Activated CD8-positive, alpha-beta memory T cell treated with anti-CD3 and anti-CD28 coated beads, Interleukin-2, amount 10 ng/mL, durations not matched to agents 7 days and 5 days (primary cell): ENCODE data around the gene MED12L. TPM values are rescaled to one million over a fixed set of nuclear protein-coding genes. Genes with fewer than 3 reads are reported as not detected.
"Not testable (repeated sequence)": the region's sequence is repeated elsewhere in the genome, so short reads cannot be mapped to it uniquely, and the experiment has no call there.

Experiments
- ATAC-seq: fragments of 150-1000 bp; cut with Tn5 transposase; one replicate; pipeline ENCODE4 v1.10.0; 2021; ENCODE audit warnings: moderate library complexity
- CTCF ChIA-PET: fragments of 350-600 bp; sonication (Branson Sonifier 250); formaldehyde crosslinking; loops from one replicate; lab custom pipeline; 2021; ENCODE audit warnings: antibody characterized with exemption; lab: Charles Lee
- DNase-seq: peaks from one replicate; pipeline ENCODE4 v3.0.0-alpha.2; 2020
- H3K27ac Mint-ChIP-seq: one replicate; pipeline ENCODE4 v1.8.0; 2021; ENCODE audit warnings: mild to moderate bottlenecking, mixed read lengths
- H3K27me3 Mint-ChIP-seq: one replicate; pipeline ENCODE4 v1.8.0; 2021; ENCODE audit warnings: mixed read lengths
- H3K36me3 Mint-ChIP-seq: one replicate; pipeline ENCODE4 v1.8.0; 2021; ENCODE audit warnings: mild to moderate bottlenecking, mixed read lengths
- H3K4me1 Mint-ChIP-seq: one replicate; pipeline ENCODE4 v1.8.0; 2021; ENCODE audit warnings: mixed read lengths
- H3K4me3 Mint-ChIP-seq: one replicate; pipeline ENCODE4 v1.8.0; 2021; ENCODE audit warnings: mild to moderate bottlenecking, moderate library complexity, mixed read lengths
- H3K9me3 Mint-ChIP-seq: one replicate; pipeline ENCODE4 v1.8.0; 2022; ENCODE audit warnings: low read depth, mixed read lengths
- total RNA-seq, 2 experiments: library from RNA; stranded (reverse); gene quantifications; one replicate each; pipeline ENCODE4 v1.2.3, GENCODE V29; 2021

Gene MED12L
- total RNA-seq, 2 experiments from 2014 or later, result 2.2 to 3.2 TPM

DNA sequence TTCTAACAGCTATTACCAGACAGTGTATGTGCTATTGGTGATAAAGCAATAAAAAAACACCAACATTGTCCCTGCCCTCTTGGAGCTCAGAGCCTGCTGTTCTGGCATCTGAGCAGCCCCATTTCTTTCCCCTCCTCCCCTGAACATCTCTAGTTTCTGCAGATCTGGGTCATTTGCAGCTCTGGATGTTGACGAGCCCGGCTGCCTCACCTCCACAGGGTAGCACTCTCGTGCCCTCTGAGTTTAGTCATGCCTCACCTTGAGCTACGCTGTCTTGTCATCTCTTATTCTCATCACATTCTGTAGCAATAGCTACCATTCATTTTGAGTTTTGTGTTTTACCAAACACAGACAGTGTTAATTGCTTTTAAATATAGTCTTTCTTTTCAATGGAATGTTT, 147.5 kb downstream of the MED12L start:
- CTCF ChIA-PET, result interaction anchor here (0.7 to 13.4 kb wide), 4 partner anchors 34 to 66 kb away, joined by 3 to 222 read pairs (median 10); partner anchors contain the start of gene P2RY14

DNA sequence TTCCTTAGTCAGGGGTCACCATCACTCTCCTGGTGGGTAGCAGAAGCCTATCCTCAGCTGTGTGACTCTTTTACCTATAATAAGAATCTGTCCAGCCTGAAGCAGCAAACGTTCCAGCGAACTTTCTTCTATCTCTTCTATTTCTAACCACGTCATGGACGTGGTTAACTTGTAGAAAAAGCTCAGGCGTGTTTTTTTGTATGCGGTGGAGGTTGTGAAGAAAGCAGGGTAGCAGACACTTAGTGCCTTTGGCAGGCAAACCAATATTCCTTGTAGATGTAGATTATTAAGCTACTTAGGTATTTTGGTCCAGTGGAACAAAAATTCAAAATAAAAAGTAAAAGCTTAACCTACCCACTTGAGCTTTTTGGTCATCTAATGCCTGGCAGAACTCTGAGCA, 149.4 kb downstream of the MED12L start:
- Mint-ChIP-seq H3K4me3 (no peak overlapping the region), H3K4me1 (peaks cover 20% of the 10 kb centered on the region), H3K27me3 (no peaks in the 10 kb centered on the region), H3K9me3 (no peaks in the 10 kb centered on the region), H3K27ac (no peak overlapping the region), H3K36me3 (peaks cover 6% of the 10 kb centered on the region)
- ATAC-seq (no peak), DNase-seq (no peak)
- CTCF ChIA-PET, result interaction anchor here (0.9 to 13.4 kb wide), 5 partner anchors 34 to 67 kb away, joined by 3 to 222 read pairs (median 9); partner anchors contain the start of gene P2RY14

More for the DNA sequence above, 147.5 kb downstream of the MED12L start:
- peaks cover 29% of the 10 kb centered on the region for H3K4me1 Mint-ChIP-seq
- no peak for ATAC-seq
- no peak overlapping the region for H3K27ac Mint-ChIP-seq
- no peaks in the 10 kb centered on the region for H3K27me3 Mint-ChIP-seq
- DNase-seq, result no peak
- no peaks in the 10 kb centered on the region for H3K9me3 Mint-ChIP-seq
- peaks cover 6% of the 10 kb centered on the region for H3K36me3 Mint-ChIP-seq
- no peak overlapping the region for H3K4me3 Mint-ChIP-seq

DNA sequence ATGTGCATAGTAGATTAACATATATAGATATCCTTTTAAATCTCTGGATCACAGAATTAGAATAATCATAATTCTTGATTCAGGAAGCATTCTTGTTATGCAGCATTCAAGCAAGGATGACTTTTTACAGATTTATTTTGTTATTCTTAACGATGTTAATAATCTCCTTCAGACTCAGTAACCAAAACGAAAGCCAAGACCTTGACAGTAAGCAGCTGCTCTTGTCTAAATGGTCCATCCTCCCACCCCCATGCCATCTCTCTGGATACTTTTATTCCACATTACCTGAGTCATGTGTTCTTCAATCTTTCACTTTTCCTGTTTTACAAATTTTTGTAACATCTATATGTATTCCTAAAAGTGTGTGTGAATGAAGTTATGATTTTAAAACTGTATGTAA, 150.9 kb downstream of the MED12L start:
- CTCF ChIA-PET, result interaction anchor here (2.6 to 13.4 kb wide), 3 partner anchors 32 to 48 kb away, joined by 7 to 222 read pairs (median 9); partner anchors contain the start of gene P2RY14
- Mint-ChIP-seq H3K9me3 (peaks cover 1% of the 10 kb centered on the region), H3K27me3 (no peaks in the 10 kb centered on the region), H3K36me3 (peaks cover 6% of the 10 kb centered on the region), H3K27ac (no peak overlapping the region), H3K4me1 (peaks cover 9% of the 10 kb centered on the region), H3K4me3 (no peak overlapping the region)
- ATAC-seq (no peak), DNase-seq (no peak)

DNA sequence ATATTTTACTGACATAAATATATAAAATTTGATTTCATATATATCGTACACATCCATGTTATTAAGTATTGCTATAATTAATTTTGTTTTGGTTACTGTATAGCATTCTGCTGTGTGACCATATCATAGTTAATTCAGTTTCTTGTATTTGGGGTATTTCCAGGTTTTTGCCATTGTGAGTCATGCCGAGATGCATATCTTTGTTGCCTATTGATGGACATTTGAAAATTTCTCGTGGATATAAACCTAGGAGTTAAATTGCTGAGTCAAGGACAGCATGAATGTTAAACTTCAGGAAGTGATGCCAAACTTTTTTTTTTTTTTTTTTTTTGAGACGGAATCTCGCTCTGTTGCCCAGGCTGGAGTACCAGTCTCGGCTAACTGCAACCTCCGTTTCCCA, 151.3 kb downstream of the MED12L start:
- Mint-ChIP-seq H3K27me3 (no peaks in the 10 kb centered on the region), H3K36me3 (peaks cover 6% of the 10 kb centered on the region), H3K27ac (no peak overlapping the region), H3K4me3 (no peak overlapping the region), H3K9me3 (peaks cover 2% of the 10 kb centered on the region), H3K4me1 (peaks cover 9% of the 10 kb centered on the region)
- CTCF ChIA-PET, result no interaction called here
- ATAC-seq (no peak), DNase-seq (no peak)

GRCh38 chr3:151242006-151242405, 156.5 kb downstream of the MED12L start:
- H3K9me3 Mint-ChIP-seq, DNase-seq, H3K36me3 Mint-ChIP-seq, H3K27me3 Mint-ChIP-seq, CTCF ChIA-PET, ATAC-seq, H3K4me1 Mint-ChIP-seq, H3K4me3 Mint-ChIP-seq, H3K27ac Mint-ChIP-seq: not testable (repeated sequence)

- no peaks in the 10 kb centered on the region for H3K4me1 Mint-ChIP-seq
- H3K27me3 Mint-ChIP-seq, result peaks cover 7% of the 10 kb centered on the region
- DNase-seq (no peak), ATAC-seq (no peak)
- H3K27ac Mint-ChIP-seq, result no peak overlapping the region
- CTCF ChIA-PET, result interaction anchor here (0.9 to 1.5 kb wide), 2 partner anchors 9 to 21 kb away, joined by 3 to 5 read pairs; no protein-coding TSS in a partner anchor
- peaks cover 2% of the 10 kb centered on the region for H3K36me3 Mint-ChIP-seq
- no peak overlapping the region for H3K4me3 Mint-ChIP-seq
- no peaks in the 10 kb centered on the region for H3K9me3 Mint-ChIP-seq
Measured at GRCh38 chr3:151248772-151249337, 163.4 kb downstream of the MED12L start.

- CTCF ChIA-PET, result interaction anchor here (0.8 to 2.1 kb wide), 3 partner anchors 27 to 89 kb away, joined by 3 to 7 read pairs (median 5); no protein-coding TSS in a partner anchor
- H3K4me1 Mint-ChIP-seq, result no peaks in the 10 kb centered on the region
- H3K27me3 Mint-ChIP-seq, result peaks cover 3% of the 10 kb centered on the region
- no peak overlapping the region for H3K27ac Mint-ChIP-seq
- DNase-seq, result no peak
- H3K4me3 Mint-ChIP-seq, result no peak overlapping the region
- no peak for ATAC-seq
- no peaks in the 10 kb centered on the region for H3K36me3 Mint-ChIP-seq
- no peaks in the 10 kb centered on the region for H3K9me3 Mint-ChIP-seq
Measured at GRCh38 chr3:151256749-151257148, 171.3 kb downstream of the MED12L start.

- CTCF ChIA-PET, result interaction anchor here (0.7 to 2.3 kb wide), 3 partner anchors 9 to 23 kb away, joined by 3 to 7 read pairs (median 3); no protein-coding TSS in a partner anchor
- DNase-seq, result no peak
- no peak for ATAC-seq
- Mint-ChIP-seq H3K36me3 (no peaks in the 10 kb centered on the region), H3K27me3 (peaks cover 3% of the 10 kb centered on the region), H3K4me1 (peaks cover under 1% of the 10 kb centered on the region), H3K27ac (no peak overlapping the region), H3K9me3 (no peaks in the 10 kb centered on the region), H3K4me3 (no peak overlapping the region)
Measured at GRCh38 chr3:151259664-151260063, 174.2 kb downstream of the MED12L start.

GRCh38 chr3:151262871-151263525, 177.5 kb downstream of the MED12L start:
- Mint-ChIP-seq H3K4me1 (peaks cover 9% of the 10 kb centered on the region), H3K27me3 (no peaks in the 10 kb centered on the region), H3K27ac (no peak overlapping the region), H3K9me3 (no peaks in the 10 kb centered on the region), H3K4me3 (no peak overlapping the region), H3K36me3 (peaks cover 3% of the 10 kb centered on the region)
- CTCF ChIA-PET, result interaction anchor here (1.3 to 2.0 kb wide), 4 partner anchors 8 to 95 kb away, joined by 5 to 6 read pairs (median 6); partner anchors contain the start of gene P2RY14
- no peak for DNase-seq
- no peak for ATAC-seq

DNA sequence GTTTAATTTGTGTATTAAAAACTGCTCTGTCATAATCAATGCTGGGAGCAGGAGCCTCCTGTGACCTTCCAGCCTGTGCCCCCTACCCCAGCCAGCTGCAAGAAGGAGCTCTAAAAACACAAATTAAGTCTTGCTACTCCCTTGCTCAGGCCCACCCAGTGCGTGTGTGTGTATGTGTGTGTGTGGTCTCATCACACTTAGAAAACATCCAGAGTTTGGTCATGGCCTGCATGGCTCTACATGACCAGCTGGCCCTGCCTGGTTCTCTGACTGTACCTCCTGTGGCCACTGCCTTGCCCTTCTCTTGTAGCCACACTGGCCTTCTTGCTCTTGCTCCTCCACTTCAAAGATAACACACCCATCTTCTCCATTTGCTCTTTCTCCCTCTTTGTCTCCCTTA, 179.1 kb downstream of the MED12L start:
- DNase-seq (no peak), ATAC-seq (no peak)
- H3K4me3 Mint-ChIP-seq, result no peak overlapping the region
- CTCF ChIA-PET, result interaction anchor here (1.8 to 2.0 kb wide), 2 partner anchors 14 to 37 kb away, joined by 6 read pairs; partner anchors contain the start of gene P2RY14
- no peaks in the 10 kb centered on the region for H3K9me3 Mint-ChIP-seq
- no peaks in the 10 kb centered on the region for H3K27me3 Mint-ChIP-seq
- H3K36me3 Mint-ChIP-seq, result peaks cover 7% of the 10 kb centered on the region
- no peak overlapping the region for H3K27ac Mint-ChIP-seq
- peaks cover 24% of the 10 kb centered on the region for H3K4me1 Mint-ChIP-seq

DNA sequence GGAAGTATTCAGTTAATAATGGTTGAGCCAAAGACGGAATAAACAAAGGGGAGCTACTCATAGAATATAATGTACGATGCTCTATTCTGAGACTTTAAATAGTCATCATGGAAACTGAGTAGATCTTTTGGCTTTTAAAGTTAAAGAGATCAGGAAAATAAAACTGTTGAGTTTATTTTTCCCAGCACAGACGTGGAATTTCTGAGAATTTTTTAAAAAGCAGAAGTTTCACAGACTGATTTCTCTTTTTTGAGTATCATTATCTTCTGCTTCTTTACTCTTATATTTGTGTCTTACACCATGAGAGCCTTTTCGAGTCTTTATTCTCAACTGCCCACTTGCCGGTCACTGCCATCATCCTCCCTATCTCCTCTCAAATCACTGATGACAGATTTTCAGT, 179.7 kb downstream of the MED12L start:
- Mint-ChIP-seq H3K4me3 (no peak overlapping the region), H3K36me3 (peaks cover 10% of the 10 kb centered on the region), H3K27ac (no peak overlapping the region), H3K4me1 (peaks cover 28% of the 10 kb centered on the region), H3K9me3 (no peaks in the 10 kb centered on the region), H3K27me3 (no peaks in the 10 kb centered on the region)
- ATAC-seq (no peak), DNase-seq (no peak)
- CTCF ChIA-PET, result no interaction called here

GRCh38 chr3:151265866-151266265, 180.4 kb downstream of the MED12L start:
- DNase-seq, result no peak
- H3K36me3 Mint-ChIP-seq, result peaks cover 12% of the 10 kb centered on the region
- H3K9me3 Mint-ChIP-seq, result no peaks in the 10 kb centered on the region
- no peak overlapping the region for H3K27ac Mint-ChIP-seq
- no peak overlapping the region for H3K4me3 Mint-ChIP-seq
- ATAC-seq, result no peak
- peaks cover 33% of the 10 kb centered on the region for H3K4me1 Mint-ChIP-seq
- CTCF ChIA-PET, result interaction anchor here (0.9 to 3.5 kb wide), 4 partner anchors 37 to 477 kb away, joined by 3 to 35 read pairs (median 12); no protein-coding TSS in a partner anchor
- no peaks in the 10 kb centered on the region for H3K27me3 Mint-ChIP-seq

- Mint-ChIP-seq H3K27ac (no peak overlapping the region), H3K4me3 (no peak overlapping the region), H3K9me3 (no peaks in the 10 kb centered on the region), H3K27me3 (no peaks in the 10 kb centered on the region), H3K4me1 (peaks cover 39% of the 10 kb centered on the region), H3K36me3 (peaks cover 14% of the 10 kb centered on the region)
- CTCF ChIA-PET, result interaction anchor here (1.3 to 3.5 kb wide), 8 partner anchors 8 to 479 kb away, joined by 3 to 35 read pairs (median 4); partner anchors contain the start of gene P2RY14
- ATAC-seq, result no peak
- no peak for DNase-seq
Measured at GRCh38 chr3:151267066-151267465, 181.6 kb downstream of the MED12L start.
